Spinal cord (tissue), 10 donors: ENCODE data around the gene PAPPA2. TPM values are rescaled to one million over a fixed set of nuclear protein-coding genes. Genes with fewer than 3 reads are reported as not detected.

ENCODE experiments used
- DNase-seq, 6 donors: peaks; one replicate each; pipeline versions ENCODE4 v3.0.0 to v3.0.0-alpha.2; 2013 to 2015; ENCODE audit warnings: low spot score in 6 of 6, low read depth in 4 of 6
- H3K27ac ChIP-seq: one replicate; pipeline ENCODE4 v1.5.1; 2013; ENCODE audit warnings: low read depth, low read length, control low read depth
- H3K27me3 ChIP-seq: one replicate; pipeline ENCODE4 v1.6.1; 2013; ENCODE audit warnings: low read length; ENCODE audit not compliant: control insufficient read depth, insufficient read depth
- H3K36me3 ChIP-seq: one replicate; pipeline ENCODE4 v1.6.1; 2013; ENCODE audit warnings: low read length; ENCODE audit not compliant: control insufficient read depth, insufficient read depth
- H3K4me1 ChIP-seq: one replicate; pipeline ENCODE4 v1.6.1; 2013; ENCODE audit warnings: low read length; ENCODE audit not compliant: control insufficient read depth, insufficient read depth
- H3K4me3 ChIP-seq: one replicate; pipeline ENCODE4 v1.5.1; 2013; ENCODE audit warnings: low read depth, low read length, control low read depth
- H3K9me3 ChIP-seq: one replicate; pipeline ENCODE4 v1.6.1; 2013; ENCODE audit warnings: low read length; ENCODE audit not compliant: control insufficient read depth, insufficient read depth
- WGBS: methylation state at CpG from one replicate; pipeline ENCODE4 v1.1.5; 2013; ENCODE audit warnings: missing lambda C conversion rate; ENCODE audit not compliant: insufficient coverage; 5-methylcytosine and 5-hydroxymethylcytosine counted together
- polyA plus RNA-seq, 2 donors: library from polyadenylated mRNA; unstranded; fragments of 120-200 nt; gene quantifications; one replicate each; pipeline ENCODE4 v1.2.1, GENCODE V29; 2013; ENCODE audit not compliant: insufficient read length in 2 of 2
- total RNA-seq, 2 donors: library from RNA; depleted of rRNA in 1 of 2; stranded (reverse); fragments of 120-200 nt in 1 of 2; fragments of >200 nt in 1 of 2; gene quantifications; one replicate each; pipeline versions ENCODE4 v1.2.3 to v1.2.4, GENCODE V29; 2013 to 2014
- donor health status: healthy.

The PAPPA2 gene
- total and polyA plus RNA-seq, 4 donors: 1.8 to 3.9 (median 3.0) TPM

DNA sequence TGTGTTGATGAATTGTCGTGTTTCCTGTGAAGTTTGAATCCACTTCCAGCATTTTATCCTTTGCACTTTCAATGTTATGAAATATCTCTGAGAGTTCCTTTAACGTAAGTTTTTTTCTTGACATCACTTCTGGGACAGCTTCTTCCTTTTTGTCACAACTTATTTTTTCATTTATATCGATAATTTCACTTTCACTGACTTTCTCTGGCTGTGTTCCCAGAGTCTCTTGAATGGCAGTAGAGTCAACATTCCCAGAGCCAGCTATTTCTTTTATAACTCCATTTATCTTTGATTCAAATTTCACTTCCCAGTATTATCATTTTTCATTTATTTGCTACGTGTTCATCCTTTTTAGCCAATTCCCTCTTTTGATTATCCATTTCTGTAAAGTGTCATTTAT is 256.5 kb downstream of the PAPPA2 start:
- H3K4me1 ChIP-seq: peaks cover 5% of the 10 kb centered on the region
- H3K27ac ChIP-seq: no peak overlapping the region
- no peaks in the 10 kb centered on the region for H3K9me3 ChIP-seq
- H3K27me3 ChIP-seq: no peaks in the 10 kb centered on the region
- no peak overlapping the region for H3K4me3 ChIP-seq
- H3K36me3 ChIP-seq: no peaks in the 10 kb centered on the region
- 70% methylated on average over 2 of the region's 4 CpGs for whole genome bisulfite sequencing
- peak in 1 of 6 donors; percentile 9 for DNase-seq

DNA sequence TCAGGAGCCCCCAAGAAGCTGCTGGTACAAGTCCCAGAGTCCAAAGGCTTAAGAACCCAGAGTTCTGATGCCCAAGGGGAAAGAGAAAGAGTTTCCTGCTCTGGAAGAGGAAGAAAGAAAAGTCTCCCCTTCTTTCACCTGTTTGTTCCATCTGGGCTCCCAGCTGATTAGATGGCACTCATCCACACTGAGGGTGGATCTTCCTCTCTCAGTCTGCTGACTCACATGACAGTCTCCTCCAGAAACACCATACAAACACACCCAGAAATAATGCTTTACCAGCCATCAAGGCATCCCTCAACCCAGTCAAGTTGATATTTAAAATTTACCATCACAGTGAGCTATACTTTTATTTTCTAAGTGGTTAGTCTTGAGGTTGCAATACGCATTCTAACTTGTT is 257.9 kb downstream of the PAPPA2 start:
- no peaks in the 10 kb centered on the region for H3K27me3 ChIP-seq
- no peaks in the 10 kb centered on the region for H3K9me3 ChIP-seq
- H3K4me1 ChIP-seq: peaks cover 5% of the 10 kb centered on the region
- no peak overlapping the region for H3K4me3 ChIP-seq
- no CpG with 5 or more reads among the region's 1 CpG for WGBS
- no peaks in the 10 kb centered on the region for H3K36me3 ChIP-seq
- no peak overlapping the region for H3K27ac ChIP-seq
- DNase-seq: no peak

DNA sequence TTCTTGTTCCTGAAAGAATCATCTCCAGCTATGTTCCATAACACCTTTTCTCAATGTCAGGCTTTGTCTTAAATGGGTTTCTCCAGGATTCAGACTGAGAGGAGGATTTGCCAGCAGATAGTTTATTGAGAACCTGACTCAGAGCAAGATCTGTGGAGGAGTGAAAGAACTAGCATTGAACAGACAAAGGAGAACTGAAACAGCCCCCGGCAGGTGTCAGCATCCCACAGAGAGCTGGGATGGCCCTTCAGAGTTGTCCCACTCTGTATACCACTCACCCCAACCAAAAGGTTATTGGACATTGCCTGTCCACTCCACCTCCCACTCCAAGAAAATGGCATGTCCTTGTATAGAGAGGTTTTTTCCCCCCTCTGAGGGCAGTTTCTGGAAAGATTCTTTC is 270.7 kb downstream of the PAPPA2 start:
- Histone ChIP-seq H3K4me1 (no peaks in the 10 kb centered on the region), H3K27ac (no peak overlapping the region), H3K27me3 (no peaks in the 10 kb centered on the region), H3K4me3 (no peak overlapping the region), H3K9me3 (no peaks in the 10 kb centered on the region), H3K36me3 (no peaks in the 10 kb centered on the region)
- DNase-seq: no peak
- WGBS: no CpG with 5 or more reads among the region's 1 CpG

DNA sequence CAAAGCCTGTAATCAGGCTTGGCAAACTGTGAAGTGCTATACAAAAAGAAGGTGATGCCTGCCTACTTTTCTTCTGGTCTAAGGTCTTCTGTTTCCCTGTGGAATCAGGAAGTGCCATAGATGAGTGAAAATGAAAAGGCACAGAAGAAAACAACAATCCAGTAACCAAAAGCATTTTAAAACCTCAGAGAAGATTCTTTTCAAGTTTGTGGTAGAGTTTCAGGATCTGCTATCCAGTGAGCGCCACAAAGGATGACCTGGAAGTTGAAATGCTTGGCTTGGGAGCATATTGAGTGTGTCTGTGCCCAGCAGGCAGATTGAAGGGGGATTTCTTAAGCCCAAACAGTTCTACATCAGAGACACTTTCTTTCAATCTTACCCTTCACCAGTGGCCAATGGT is 272.2 kb downstream of the PAPPA2 start:
- Histone ChIP-seq H3K27ac (no peak overlapping the region), H3K27me3 (no peaks in the 10 kb centered on the region), H3K36me3 (no peaks in the 10 kb centered on the region), H3K9me3 (no peaks in the 10 kb centered on the region), H3K4me1 (no peaks in the 10 kb centered on the region), H3K4me3 (no peak overlapping the region)
- DNase-seq: no peak
- WGBS: 100% methylated on average over 1 of the region's 1 CpG

DNA sequence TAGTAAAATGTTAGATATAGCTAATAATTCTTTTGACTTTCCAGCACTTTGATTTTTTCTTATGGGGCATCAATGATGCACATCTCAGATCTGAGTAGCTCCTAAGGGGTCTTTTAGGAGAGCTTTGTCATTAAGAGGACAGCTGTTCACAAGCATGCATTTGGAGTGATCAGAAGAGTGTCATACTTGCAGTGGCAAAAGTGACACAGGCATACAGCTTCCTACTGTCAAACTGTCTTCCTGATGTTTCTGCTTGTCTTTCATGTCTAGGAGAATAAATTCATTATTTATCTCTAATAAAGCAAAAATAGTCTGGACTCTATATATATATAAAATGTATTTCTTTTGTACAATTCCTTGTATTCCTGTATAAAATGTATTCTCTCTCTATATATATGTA is 273.0 kb downstream of the PAPPA2 start:
- Histone ChIP-seq H3K27ac (no peak overlapping the region), H3K9me3 (no peaks in the 10 kb centered on the region), H3K36me3 (no peaks in the 10 kb centered on the region), H3K27me3 (no peaks in the 10 kb centered on the region), H3K4me3 (no peak overlapping the region), H3K4me1 (no peaks in the 10 kb centered on the region)
- DNase-seq: no peak

DNA sequence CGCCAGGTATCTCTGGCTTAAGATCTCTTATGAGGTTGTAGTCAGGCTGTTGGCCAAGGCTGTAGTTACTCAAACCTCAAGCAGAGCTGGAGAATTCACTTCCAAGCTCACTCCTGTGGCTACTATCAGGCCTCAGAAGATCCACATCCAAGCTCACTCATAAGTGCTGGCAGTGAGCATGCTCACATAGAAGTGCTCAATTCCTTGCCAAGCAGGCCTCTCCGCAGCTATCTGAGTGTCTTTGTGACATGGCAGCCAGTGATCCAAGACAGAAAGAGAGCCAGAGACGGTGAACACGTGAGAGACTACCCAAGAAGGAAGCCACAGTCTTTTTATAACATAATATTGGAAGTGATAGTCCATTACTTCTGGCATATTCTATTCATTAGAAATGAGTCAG is 278.2 kb downstream of the PAPPA2 start:
- Histone ChIP-seq H3K9me3 (no peaks in the 10 kb centered on the region), H3K4me3 (no peak overlapping the region), H3K4me1 (no peaks in the 10 kb centered on the region), H3K27ac (no peak overlapping the region), H3K27me3 (no peaks in the 10 kb centered on the region), H3K36me3 (no peaks in the 10 kb centered on the region)
- WGBS: 100% methylated on average over 1 of the region's 4 CpGs
- no peak for DNase-seq

DNA sequence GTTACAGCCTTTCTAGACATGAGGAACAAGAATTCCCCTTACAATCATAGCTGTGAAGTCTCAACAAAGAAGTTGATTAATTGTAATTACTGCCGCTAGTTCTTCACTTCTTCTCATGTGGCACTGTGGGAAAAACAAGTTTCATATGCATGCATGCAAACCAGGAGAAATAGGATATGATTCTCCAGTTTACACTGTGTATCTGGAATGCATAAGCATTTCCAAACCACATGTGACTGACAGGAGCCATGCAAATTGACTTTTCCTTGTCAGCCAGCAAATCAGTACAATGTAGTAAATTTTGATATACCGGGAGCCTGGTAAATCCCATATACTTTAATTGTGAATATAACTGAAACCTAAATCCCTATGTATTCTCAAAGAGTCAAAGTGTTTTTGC is 279.3 kb downstream of the PAPPA2 start:
- Histone ChIP-seq H3K9me3 (no peaks in the 10 kb centered on the region), H3K4me3 (no peak overlapping the region), H3K27ac (no peak overlapping the region), H3K36me3 (no peaks in the 10 kb centered on the region), H3K27me3 (no peaks in the 10 kb centered on the region), H3K4me1 (no peaks in the 10 kb centered on the region)
- peak in 1 of 6 donors; percentile 13 for DNase-seq
- no CpG with 5 or more reads among the region's 2 CpGs for WGBS

DNA sequence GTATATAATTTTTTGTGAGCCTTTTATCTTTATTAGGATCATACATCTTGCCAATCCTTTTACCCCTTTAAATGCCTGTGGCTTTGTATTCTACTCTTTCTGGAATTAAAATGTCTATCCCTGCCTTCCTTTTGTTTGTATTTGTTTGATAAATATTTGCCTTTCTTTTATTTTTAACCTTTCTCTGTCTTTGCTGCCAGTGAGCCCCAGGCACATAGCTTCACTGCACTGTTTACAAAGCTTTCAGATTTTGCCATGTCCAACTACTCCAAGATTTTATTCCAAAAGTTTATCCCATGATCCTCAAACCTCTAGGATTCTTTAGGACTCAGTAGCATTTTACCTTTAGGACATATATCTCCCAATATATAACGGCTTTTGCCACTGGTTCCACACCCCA is 281.2 kb downstream of the PAPPA2 start:
- Histone ChIP-seq H3K4me3 (no peak overlapping the region), H3K27me3 (no peaks in the 10 kb centered on the region), H3K4me1 (no peaks in the 10 kb centered on the region), H3K36me3 (no peaks in the 10 kb centered on the region), H3K27ac (no peak overlapping the region), H3K9me3 (no peaks in the 10 kb centered on the region)
- WGBS: no CpG with 5 or more reads among the region's 1 CpG
- DNase-seq: no peak

DNA sequence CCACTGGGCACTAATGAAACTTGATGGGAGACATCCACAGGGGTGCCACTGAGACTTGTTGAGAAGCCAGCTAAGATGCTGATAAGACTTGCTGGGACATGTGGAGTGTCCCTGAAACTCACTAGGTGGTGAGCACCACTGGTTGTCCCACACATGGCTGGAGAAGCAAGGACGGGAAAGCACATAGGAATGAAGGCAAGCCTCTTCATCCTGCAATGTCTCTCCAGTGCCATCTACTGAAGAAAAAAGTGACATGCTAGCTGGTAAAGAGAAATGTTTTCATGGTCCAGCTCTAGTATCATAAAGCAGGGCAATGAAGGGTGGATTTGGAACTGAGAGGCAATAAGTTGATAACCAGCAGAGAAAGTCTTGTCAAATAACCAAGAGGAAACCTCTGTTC is 283.0 kb downstream of the PAPPA2 start:
- Histone ChIP-seq H3K4me1 (no peaks in the 10 kb centered on the region), H3K9me3 (no peaks in the 10 kb centered on the region), H3K27me3 (no peaks in the 10 kb centered on the region), H3K27ac (no peak overlapping the region), H3K4me3 (no peak overlapping the region), H3K36me3 (no peaks in the 10 kb centered on the region)
- WGBS: no CpG with 5 or more reads among the region's 1 CpG
- no peak for DNase-seq

DNA sequence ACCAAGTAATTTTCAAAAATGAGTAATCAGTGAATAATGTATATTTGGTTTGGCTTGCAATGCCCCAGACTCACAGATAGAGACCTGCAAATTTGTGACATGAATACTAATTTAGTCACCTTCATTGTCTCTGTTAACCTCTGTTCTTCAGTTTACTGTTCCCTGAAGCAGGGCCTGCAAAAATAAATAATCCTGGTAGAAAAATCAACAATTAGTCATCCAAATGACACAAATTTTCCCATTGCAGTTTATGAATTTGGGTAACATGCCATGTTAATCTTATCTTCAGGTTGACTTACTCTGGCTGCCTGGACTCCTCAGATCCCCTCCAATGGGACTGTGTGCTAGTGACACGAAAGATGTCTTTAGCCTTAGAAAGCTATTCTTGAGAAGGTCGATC is 289.5 kb downstream of the PAPPA2 start:
- H3K36me3 ChIP-seq: no peaks in the 10 kb centered on the region
- no CpG with 5 or more reads among the region's 2 CpGs for WGBS
- no peaks in the 10 kb centered on the region for H3K27me3 ChIP-seq
- H3K27ac ChIP-seq: no peak overlapping the region
- DNase-seq: no peak
- H3K4me3 ChIP-seq: no peak overlapping the region
- H3K9me3 ChIP-seq: no peaks in the 10 kb centered on the region
- H3K4me1 ChIP-seq: no peaks in the 10 kb centered on the region
